ENCODE data around the gene FASTKD2. TPM values are rescaled to one million over a fixed set of nuclear protein-coding genes. Genes with fewer than 3 reads are reported as not detected.

Gene FASTKD2
- total and polyA plus RNA-seq, 2 donors (not counting 3 experiments of a cell fraction or from before 2014, with no cell fraction given): 20.6 to 22.6 TPM

DNA sequence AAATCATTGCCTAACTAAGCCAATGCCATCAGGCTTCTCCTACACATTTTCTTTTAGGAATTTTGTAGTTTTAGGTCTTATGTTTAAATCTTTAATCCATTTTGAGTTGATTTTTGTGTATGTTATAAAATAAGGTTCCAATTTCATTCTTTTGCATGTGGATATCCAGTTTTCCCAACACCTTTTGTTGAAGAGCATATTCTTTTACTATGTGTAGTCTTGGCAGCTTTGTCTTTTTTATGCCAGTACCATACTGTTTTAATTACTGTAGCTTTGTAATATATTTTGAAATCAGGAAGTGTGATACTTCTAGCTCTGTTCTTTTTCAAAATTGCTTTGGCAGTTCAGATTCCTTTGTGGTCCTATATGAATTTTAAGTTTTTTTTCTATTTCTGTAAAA lies 11.0 kb downstream of the FASTKD2 start:
- no TSS peak for BruUV-seq (replicated peaks)
- Histone ChIP-seq H2AFZ (ENCODE audit: low read depth, low read length) (no peak overlapping the region), H3K27ac (ENCODE audit: insufficient read depth, low read depth, low read length) (no peak overlapping the region), H3K4me3 (replicated peaks in 1 of 3; ENCODE audit: insufficient read depth in 1 of 3, low read depth in 1 of 3, low read length in 3 of 3) (no peak overlapping the region), H3K4me2 (ENCODE audit: insufficient read depth, low read length) (no peak overlapping the region), H3K9me3 (replicated peaks; ENCODE audit: control insufficient read depth, insufficient read depth, low read length) (no peaks in the 10 kb centered on the region), H3K27me3 (ENCODE audit: control insufficient read depth in 2 of 2, insufficient read depth in 2 of 2, low read length in 2 of 2) (no peaks in the 10 kb centered on the region), H3K79me2 (ENCODE audit: control insufficient read depth, insufficient read depth, low read length) (peaks cover 24% of the 10 kb centered on the region), H3K4me1 (ENCODE audit: control insufficient read depth, extremely low read depth, insufficient read depth, low read length) (no peaks in the 10 kb centered on the region), H3K9ac (replicated peaks; ENCODE audit: extremely low read depth, insufficient read depth, low read length) (no peak overlapping the region), H4K20me1 (replicated peaks; ENCODE audit: control insufficient read depth, extremely low read depth, insufficient read depth, low read length) (peaks cover 2% of the 10 kb centered on the region), H3K36me3 (ENCODE audit: control insufficient read depth in 2 of 2, extremely low read depth in 1 of 2, insufficient read depth in 2 of 2, low read length in 2 of 2) (peaks cover 1 to 4% of the 10 kb centered on the region in 2 experiments), H3K9me1 (replicated peaks; ENCODE audit: control insufficient read depth, extremely low read depth, insufficient read depth, low read length) (no peaks in the 10 kb centered on the region)
- intact Hi-C loops (cut with micrococcal nuclease): no loop called here
- DNase-seq (ENCODE audit: low read depth, low spot score): no peak
- dilution Hi-C loops (cut with MboI; ENCODE audit: extremely low pct_ligation_motif_present, low sequenced_read_pairs): no loop called here
- CTCF ChIA-PET: no interaction called here
- POLR2A ChIA-PET: no interaction called here
- FAIRE-seq: no peak
- TF ChIP-seq POLR2AphosphoS5 (IDR thresholded peaks at IDR 0.05; ENCODE audit: insufficient read depth, low read depth, low read length): no peak
- TF ChIP-seq JUN (IDR thresholded peaks at IDR 0.05; ENCODE audit: borderline replicate concordance, insufficient read depth, insufficient read length, low read depth): no peak
- TF ChIP-seq FOS (IDR thresholded peaks at IDR 0.05; ENCODE audit: borderline replicate concordance, insufficient read depth, low read length): no peak
- TF ChIP-seq, protein P1, sequence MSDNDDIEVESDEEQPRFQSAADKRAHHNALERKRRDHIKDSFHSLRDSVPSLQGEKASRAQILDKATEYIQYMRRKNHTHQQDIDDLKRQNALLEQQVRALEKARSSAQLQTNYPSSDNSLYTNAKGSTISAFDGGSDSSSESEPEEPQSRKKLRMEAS (IDR thresholded peaks at IDR 0.05; ENCODE audit: insufficient read depth, insufficient read length): no peak
- TF ChIP-seq MYC (IDR thresholded peaks at IDR 0.05; ENCODE audit: low read depth, low read length): no peak
- TF ChIP-seq GATA2 (IDR thresholded peaks at IDR 0.05; ENCODE audit: insufficient read depth, insufficient read length, low read depth, low read length): no peak
- no peak for TF ChIP-seq POLR2A (IDR thresholded peaks at IDR 0.05; ENCODE audit: low read depth, low read length)
- no peak for TF ChIP-seq EZH2 (IDR thresholded peaks at IDR 0.05; ENCODE audit: borderline replicate concordance, low read depth, low read length, severe bottlenecking)
- TF ChIP-seq, protein P2, sequence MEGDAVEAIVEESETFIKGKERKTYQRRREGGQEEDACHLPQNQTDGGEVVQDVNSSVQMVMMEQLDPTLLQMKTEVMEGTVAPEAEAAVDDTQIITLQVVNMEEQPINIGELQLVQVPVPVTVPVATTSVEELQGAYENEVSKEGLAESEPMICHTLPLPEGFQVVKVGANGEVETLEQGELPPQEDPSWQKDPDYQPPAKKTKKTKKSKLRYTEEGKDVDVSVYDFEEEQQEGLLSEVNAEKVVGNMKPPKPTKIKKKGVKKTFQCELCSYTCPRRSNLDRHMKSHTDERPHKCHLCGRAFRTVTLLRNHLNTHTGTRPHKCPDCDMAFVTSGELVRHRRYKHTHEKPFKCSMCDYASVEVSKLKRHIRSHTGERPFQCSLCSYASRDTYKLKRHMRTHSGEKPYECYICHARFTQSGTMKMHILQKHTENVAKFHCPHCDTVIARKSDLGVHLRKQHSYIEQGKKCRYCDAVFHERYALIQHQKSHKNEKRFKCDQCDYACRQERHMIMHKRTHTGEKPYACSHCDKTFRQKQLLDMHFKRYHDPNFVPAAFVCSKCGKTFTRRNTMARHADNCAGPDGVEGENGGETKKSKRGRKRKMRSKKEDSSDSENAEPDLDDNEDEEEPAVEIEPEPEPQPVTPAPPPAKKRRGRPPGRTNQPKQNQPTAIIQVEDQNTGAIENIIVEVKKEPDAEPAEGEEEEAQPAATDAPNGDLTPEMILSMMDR (IDR thresholded peaks at IDR 0.05; ENCODE audit: extremely low read depth in 1 of 2, insufficient read depth in 1 of 2, low read depth in 1 of 2, low read length in 2 of 2): no peak

Measured in endothelial cell of umbilical vein (primary cell).